Loucy (cell line): ENCODE data around the gene LRRC46.

Experiments
- H2AFZ ChIP-seq: fragments of 200-600 bp; sonication (generic); 2 replicates; pipeline ENCODE4 v1.6.0; 2016; ENCODE audit warnings: antibody characterized with exemption, mild to moderate bottlenecking, low read length, moderate library complexity
- H3F3A ChIP-seq: fragments of 200-600 bp; 2 replicates; pipeline ENCODE4 v1.6.0; 2016; ENCODE audit warnings: antibody characterized with exemption, low read depth, mild to moderate bottlenecking
- H3K27me3 ChIP-seq: fragments of 200-600 bp; sonication (generic); 2 replicates; pipeline ENCODE4 v1.6.1; 2014; ENCODE audit warnings: low read length, mild to moderate bottlenecking; ENCODE audit not compliant: insufficient read depth, poor library complexity, severe bottlenecking
- H3K36me3 ChIP-seq: fragments of 200-600 bp; sonication (generic); 2 replicates; pipeline ENCODE4 v1.6.1; 2016; ENCODE audit warnings: low read length; ENCODE audit not compliant: insufficient read depth
- H3K4me1 ChIP-seq: fragments of 200-600 bp; sonication (generic); 2 replicates; pipeline ENCODE4 v1.5.1; 2014; ENCODE audit warnings: low read length, mild to moderate bottlenecking; ENCODE audit not compliant: insufficient read depth, poor library complexity, severe bottlenecking
- H3K4me2 ChIP-seq: fragments of 200-600 bp; sonication (generic); 2 replicates; pipeline ENCODE4 v1.6.0; 2014; ENCODE audit warnings: antibody characterized with exemption, low read length, low read depth, mild to moderate bottlenecking; ENCODE audit not compliant: poor library complexity, severe bottlenecking
- H3K4me3 ChIP-seq: fragments of 200-600 bp; sonication (generic); 2 replicates; pipeline ENCODE4 v1.5.1; 2014; ENCODE audit warnings: low read length, mild to moderate bottlenecking, mixed read lengths; ENCODE audit not compliant: poor library complexity, severe bottlenecking
- H3K79me2 ChIP-seq: fragments of 200-600 bp; sonication (generic); 2 replicates; pipeline ENCODE4 v1.6.1; 2014; ENCODE audit warnings: low read length; ENCODE audit not compliant: insufficient read depth
- H3K9ac ChIP-seq: fragments of 200-600 bp; sonication (generic); 2 replicates; pipeline ENCODE4 v1.6.0; 2014; ENCODE audit warnings: mild to moderate bottlenecking, low read depth, low read length, moderate library complexity; ENCODE audit not compliant: poor library complexity, severe bottlenecking
- H3K9me2 ChIP-seq: fragments of 200-600 bp; sonication (generic); replicated peaks from 2 replicates; pipeline ENCODE4 v1.6.1; 2016; ENCODE audit warnings: low read depth, low read length, mixed read lengths
- H3K9me3 ChIP-seq: fragments of 200-600 bp; sonication (generic); 2 replicates; pipeline ENCODE4 v1.6.1; 2014; ENCODE audit warnings: mild to moderate bottlenecking, antibody characterized with exemption, low read length, low read depth; ENCODE audit not compliant: insufficient read depth
- H4K20me1 ChIP-seq: fragments of 200-600 bp; sonication (generic); 2 replicates; pipeline ENCODE4 v1.6.0; 2014; ENCODE audit warnings: antibody characterized with exemption, low read length, mild to moderate bottlenecking; ENCODE audit not compliant: insufficient read depth, poor library complexity, severe bottlenecking
- CTCF ChIP-seq: fragments of 200-600 bp; sonication (generic); conservative IDR thresholded peaks from 2 replicates; pipeline ENCODE4 v1.5.1; 2014; ENCODE audit warnings: mild to moderate bottlenecking, antibody characterized with exemption, low read length
- EZH2phosphoT487 ChIP-seq: fragments of 200-600 bp; IDR thresholded peaks from 2 replicates; pipeline ENCODE4 v1.6.1; 2018; ENCODE audit warnings: antibody characterized with exemption, mild to moderate bottlenecking, moderate library complexity, borderline replicate concordance

Gene LRRC46

GRCh38 chr17:47853616-47854015, 22.1 kb downstream of the LRRC46 start:
- TF ChIP-seq EZH2phosphoT487 (no peak), CTCF (no peak)
- Histone ChIP-seq H3K36me3 (no peaks in the 10 kb centered on the region), H3K4me2 (no peak overlapping the region), H3K27me3 (peaks cover 14% of the 10 kb centered on the region), H3K4me1 (no peaks in the 10 kb centered on the region), H3K9me2 (no peaks in the 10 kb centered on the region), H3F3A (no peaks in the 10 kb centered on the region), H4K20me1 (no peaks in the 10 kb centered on the region), H3K4me3 (no peak overlapping the region), H2AFZ (no peak overlapping the region), H3K9me3 (no peaks in the 10 kb centered on the region), H3K9ac (no peak overlapping the region), H3K79me2 (no peaks in the 10 kb centered on the region)

- H3K9ac ChIP-seq = no peak overlapping the region
- H3K4me1 ChIP-seq = no peaks in the 10 kb centered on the region
- peaks cover 14% of the 10 kb centered on the region for H3K27me3 ChIP-seq
Measured at GRCh38 chr17:47855737-47856136, 24.3 kb downstream of the LRRC46 start.

GRCh38 chr17:47856830-47857229, 25.4 kb downstream of the LRRC46 start:
- Histone ChIP-seq H2AFZ (no peak overlapping the region), H3K79me2 (no peaks in the 10 kb centered on the region), H3K4me1 (no peaks in the 10 kb centered on the region), H3F3A (no peaks in the 10 kb centered on the region), H3K9me3 (no peaks in the 10 kb centered on the region), H3K27me3 (peaks cover 14% of the 10 kb centered on the region), H3K9ac (no peak overlapping the region), H3K4me2 (no peak overlapping the region), H4K20me1 (no peaks in the 10 kb centered on the region), H3K9me2 (no peaks in the 10 kb centered on the region), H3K4me3 (no peak overlapping the region), H3K36me3 (no peaks in the 10 kb centered on the region)
- TF ChIP-seq EZH2phosphoT487 (no peak), CTCF (no peak)

More at GRCh38 chr17:47855737-47856136, 24.3 kb downstream of the LRRC46 start:
- TF ChIP-seq CTCF (no peak), EZH2phosphoT487 (no peak)
- Histone ChIP-seq H3K9me3 (no peaks in the 10 kb centered on the region), H3K79me2 (no peaks in the 10 kb centered on the region), H3F3A (no peaks in the 10 kb centered on the region), H3K4me2 (no peak overlapping the region), H3K9me2 (no peaks in the 10 kb centered on the region), H3K36me3 (no peaks in the 10 kb centered on the region), H3K4me3 (no peak overlapping the region), H2AFZ (no peak overlapping the region), H4K20me1 (no peaks in the 10 kb centered on the region)
